Measurements from ENCODE around the gene VAV2.

The VAV2 gene

GRCh38 chr9:133970581-133971058, 21.5 kb downstream of the VAV2 start:
- Histone ChIP-seq H3K4me3 (ENCODE audit: low read depth, low read length) (no peak overlapping the region), H3K9ac (ENCODE audit: low read depth, low read length) (no peak overlapping the region), H3K9me3 (ENCODE audit: control insufficient read depth, insufficient read depth, low read length) (no peaks in the 10 kb centered on the region), H3K36me3 (ENCODE audit: control insufficient read depth, insufficient read depth, low read length) (no peaks in the 10 kb centered on the region), H3K27ac (ENCODE audit: low read depth, low read length) (no peak overlapping the region), H3K27me3 (ENCODE audit: control insufficient read depth, insufficient read depth, low read length) (no peaks in the 10 kb centered on the region), H3K4me1 (ENCODE audit: control insufficient read depth, insufficient read depth, low read length) (peaks cover 10% of the 10 kb centered on the region; the same call in 1 of the 2 replicates)

GRCh38 chr9:133969681-133970580, 22.2 kb downstream of the VAV2 start:
- Histone ChIP-seq H3K4me3 (ENCODE audit: low read depth, low read length) (no peak overlapping the region), H3K9me3 (ENCODE audit: control insufficient read depth, insufficient read depth, low read length) (no peaks in the 10 kb centered on the region), H3K9ac (ENCODE audit: low read depth, low read length) (no peak overlapping the region), H3K27ac (ENCODE audit: low read depth, low read length) (no peak overlapping the region), H3K4me1 (ENCODE audit: control insufficient read depth, insufficient read depth, low read length) (peaks cover 10% of the 10 kb centered on the region; the same call in 1 of the 2 replicates), H3K36me3 (ENCODE audit: control insufficient read depth, insufficient read depth, low read length) (no peaks in the 10 kb centered on the region), H3K27me3 (ENCODE audit: control insufficient read depth, insufficient read depth, low read length) (no peaks in the 10 kb centered on the region)

GRCh38 chr9:133968966-133969617, 23.0 kb downstream of the VAV2 start:
- Histone ChIP-seq H3K27ac (ENCODE audit: low read depth, low read length) (no peak overlapping the region), H3K27me3 (ENCODE audit: control insufficient read depth, insufficient read depth, low read length) (no peaks in the 10 kb centered on the region), H3K9me3 (ENCODE audit: control insufficient read depth, insufficient read depth, low read length) (no peaks in the 10 kb centered on the region), H3K36me3 (ENCODE audit: control insufficient read depth, insufficient read depth, low read length) (no peaks in the 10 kb centered on the region), H3K4me3 (ENCODE audit: low read depth, low read length) (no peak overlapping the region), H3K9ac (ENCODE audit: low read depth, low read length) (no peak overlapping the region), H3K4me1 (ENCODE audit: control insufficient read depth, insufficient read depth, low read length) (peaks cover 10% of the 10 kb centered on the region; the same call in 1 of the 2 replicates)

DNA sequence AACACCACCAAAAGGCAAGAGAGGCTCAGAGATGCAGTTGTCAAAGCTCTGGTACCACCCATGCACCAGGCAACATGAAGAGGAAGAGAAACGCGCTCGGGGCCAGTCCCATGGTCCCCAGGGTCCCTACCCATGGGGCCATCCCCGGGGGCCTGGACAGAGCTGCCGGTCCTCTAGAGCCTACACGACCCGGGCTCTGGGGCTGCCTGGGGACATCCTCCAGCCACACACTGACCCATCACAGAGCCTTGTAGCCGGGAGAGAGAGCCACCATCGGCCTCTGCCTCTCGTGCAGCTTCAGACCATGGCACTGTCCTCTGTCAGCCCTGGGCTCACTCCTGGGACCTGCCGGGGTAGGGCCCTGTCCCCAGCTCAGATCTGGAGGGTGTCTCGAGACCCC, 23.7 kb downstream of the VAV2 start:
- H3K27me3 ChIP-seq (ENCODE audit: control insufficient read depth, insufficient read depth, low read length), result no peaks in the 10 kb centered on the region
- H3K27ac ChIP-seq (ENCODE audit: low read depth, low read length), result no peak overlapping the region
- no peak overlapping the region for H3K9ac ChIP-seq (ENCODE audit: low read depth, low read length)

DNA sequence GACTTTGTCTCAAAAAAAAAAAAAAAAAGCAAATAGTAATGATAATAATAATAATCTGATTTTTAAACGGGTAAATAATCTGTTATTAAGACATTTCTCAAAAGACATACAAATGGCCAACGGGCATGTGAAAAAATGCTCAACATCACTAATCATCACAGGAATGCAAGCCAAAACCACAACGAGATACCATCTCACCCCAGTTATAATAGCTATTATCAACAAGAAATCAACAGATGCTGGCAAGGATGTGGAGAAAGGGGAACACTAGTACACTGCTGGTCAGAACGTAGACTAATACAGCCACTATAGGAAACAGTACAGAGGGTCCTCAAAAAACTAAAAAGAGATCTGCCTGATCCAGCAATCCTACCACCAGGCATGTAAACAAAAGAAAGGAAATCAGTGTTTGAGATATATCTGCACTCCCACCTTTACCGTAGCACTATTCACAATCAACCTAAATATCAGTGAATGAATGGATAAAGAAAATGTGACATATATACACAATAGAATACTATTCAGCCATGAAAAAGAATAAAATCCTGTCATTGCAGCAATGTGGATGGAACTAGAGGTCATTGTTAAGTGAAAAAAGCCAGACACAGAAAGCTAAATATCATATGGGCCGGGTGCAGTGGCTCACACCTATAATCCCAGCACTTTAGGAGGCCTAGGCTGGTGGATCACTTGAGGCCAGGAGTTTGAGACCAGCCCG, 24.9 kb downstream of the VAV2 start:
- no peaks in the 10 kb centered on the region for H3K36me3 ChIP-seq (ENCODE audit: control insufficient read depth, insufficient read depth, low read length)

More for the DNA sequence above, 23.7 kb downstream of the VAV2 start:
- Histone ChIP-seq H3K36me3 (ENCODE audit: control insufficient read depth, insufficient read depth, low read length) (no peaks in the 10 kb centered on the region), H3K4me1 (ENCODE audit: control insufficient read depth, insufficient read depth, low read length) (peaks cover 10% of the 10 kb centered on the region; the same call in 1 of the 2 replicates), H3K9me3 (ENCODE audit: control insufficient read depth, insufficient read depth, low read length) (no peaks in the 10 kb centered on the region), H3K4me3 (ENCODE audit: low read depth, low read length) (no peak overlapping the region)

GRCh38 chr9:133964463-133964862, 27.7 kb downstream of the VAV2 start:
- H3K9ac ChIP-seq (ENCODE audit: low read depth, low read length), result no peak overlapping the region
- H3K9me3 ChIP-seq (ENCODE audit: control insufficient read depth, insufficient read depth, low read length), result no peaks in the 10 kb centered on the region
- H3K27ac ChIP-seq (ENCODE audit: low read depth, low read length), result no peak overlapping the region
- no peaks in the 10 kb centered on the region for H3K27me3 ChIP-seq (ENCODE audit: control insufficient read depth, insufficient read depth, low read length)
- H3K36me3 ChIP-seq (ENCODE audit: control insufficient read depth, insufficient read depth, low read length), result no peaks in the 10 kb centered on the region
- H3K4me1 ChIP-seq (ENCODE audit: control insufficient read depth, insufficient read depth, low read length), result peaks cover 25% of the 10 kb centered on the region
- no peak overlapping the region for H3K4me3 ChIP-seq (ENCODE audit: low read depth, low read length)

More for the DNA sequence above, 24.9 kb downstream of the VAV2 start:
- Histone ChIP-seq H3K9me3 (ENCODE audit: control insufficient read depth, insufficient read depth, low read length) (no peaks in the 10 kb centered on the region), H3K27ac (ENCODE audit: low read depth, low read length) (no peak overlapping the region), H3K9ac (ENCODE audit: low read depth, low read length) (no peak overlapping the region), H3K4me3 (ENCODE audit: low read depth, low read length) (no peak overlapping the region), H3K4me1 (ENCODE audit: control insufficient read depth, insufficient read depth, low read length) (peaks cover 5% of the 10 kb centered on the region; the same call in 1 of the 2 replicates), H3K27me3 (ENCODE audit: control insufficient read depth, insufficient read depth, low read length) (no peaks in the 10 kb centered on the region)

GRCh38 chr9:133963166-133963565, 29.0 kb downstream of the VAV2 start:
- no peaks in the 10 kb centered on the region for H3K27me3 ChIP-seq (ENCODE audit: control insufficient read depth, insufficient read depth, low read length)
- H3K9ac ChIP-seq (ENCODE audit: low read depth, low read length), result no peak overlapping the region
- H3K4me1 ChIP-seq (ENCODE audit: control insufficient read depth, insufficient read depth, low read length), result peaks cover 35% of the 10 kb centered on the region
- H3K27ac ChIP-seq (ENCODE audit: low read depth, low read length), result no peak overlapping the region
- no peaks in the 10 kb centered on the region for H3K9me3 ChIP-seq (ENCODE audit: control insufficient read depth, insufficient read depth, low read length)
- H3K36me3 ChIP-seq (ENCODE audit: control insufficient read depth, insufficient read depth, low read length), result no peaks in the 10 kb centered on the region
- H3K4me3 ChIP-seq (ENCODE audit: low read depth, low read length), result no peak overlapping the region

- H3K27me3 ChIP-seq (ENCODE audit: control insufficient read depth, insufficient read depth, low read length), result no peaks in the 10 kb centered on the region
- H3K4me3 ChIP-seq (ENCODE audit: low read depth, low read length), result no peak overlapping the region
- no peaks in the 10 kb centered on the region for H3K9me3 ChIP-seq (ENCODE audit: control insufficient read depth, insufficient read depth, low read length)
- peaks cover 39% of the 10 kb centered on the region for H3K4me1 ChIP-seq (ENCODE audit: control insufficient read depth, insufficient read depth, low read length)
- H3K27ac ChIP-seq (ENCODE audit: low read depth, low read length), result no peak overlapping the region
- H3K9ac ChIP-seq (ENCODE audit: low read depth, low read length), result no peak overlapping the region
- H3K36me3 ChIP-seq (ENCODE audit: control insufficient read depth, insufficient read depth, low read length), result no peaks in the 10 kb centered on the region
These were observed 29.8 kb downstream of the VAV2 start for GRCh38 chr9:133962341-133962740.

- Histone ChIP-seq H3K27ac (ENCODE audit: low read depth, low read length) (no peak overlapping the region), H3K27me3 (ENCODE audit: control insufficient read depth, insufficient read depth, low read length) (no peaks in the 10 kb centered on the region), H3K9ac (ENCODE audit: low read depth, low read length) (no peak overlapping the region), H3K4me1 (ENCODE audit: control insufficient read depth, insufficient read depth, low read length) (peaks cover 47% of the 10 kb centered on the region), H3K36me3 (ENCODE audit: control insufficient read depth, insufficient read depth, low read length) (no peaks in the 10 kb centered on the region), H3K4me3 (ENCODE audit: low read depth, low read length) (no peak overlapping the region), H3K9me3 (ENCODE audit: control insufficient read depth, insufficient read depth, low read length) (no peaks in the 10 kb centered on the region)
These were observed 30.6 kb downstream of the VAV2 start for GRCh38 chr9:133961226-133962165.

GRCh38 chr9:133960568-133961129, 31.5 kb downstream of the VAV2 start:
- Histone ChIP-seq H3K4me1 (ENCODE audit: control insufficient read depth, insufficient read depth, low read length) (peaks cover 55% of the 10 kb centered on the region), H3K27ac (ENCODE audit: low read depth, low read length) (no peak overlapping the region), H3K36me3 (ENCODE audit: control insufficient read depth, insufficient read depth, low read length) (no peaks in the 10 kb centered on the region), H3K9me3 (ENCODE audit: control insufficient read depth, insufficient read depth, low read length) (no peaks in the 10 kb centered on the region), H3K27me3 (ENCODE audit: control insufficient read depth, insufficient read depth, low read length) (no peaks in the 10 kb centered on the region), H3K4me3 (ENCODE audit: low read depth, low read length) (no peak overlapping the region), H3K9ac (ENCODE audit: low read depth, low read length) (no peak overlapping the region)

All from HUES48 (cell line).